NCI-H524 (cell line): ENCODE results near the gene KCNQ2.

Source experiments
- DNase-seq, 2 experiments: peaks; one replicate each; lab custom pipeline; 2025; lab: John Stamatoyannopoulos, UW

Gene KCNQ2

GRCh38 chr20:63434599-63435378, 37.7 kb downstream of the KCNQ2 start:
- peak; percentile 24 to 60 for DNase-seq

- no peak for DNase-seq
Observed at GRCh38 chr20:63433756-63434531, 38.5 kb downstream of the KCNQ2 start.

- no peak for DNase-seq
Observed at GRCh38 chr20:63433351-63433750, 39.1 kb downstream of the KCNQ2 start.

- no peak for DNase-seq
Observed at GRCh38 chr20:63432577-63433325, 39.7 kb downstream of the KCNQ2 start.

- no peak for DNase-seq
Observed at GRCh38 chr20:63431944-63432343, 40.5 kb downstream of the KCNQ2 start.

- DNase-seq: no peak
Observed at GRCh38 chr20:63430891-63431290, 41.6 kb downstream of the KCNQ2 start.

- DNase-seq: no peak
Observed at GRCh38 chr20:63429992-63430391, 42.5 kb downstream of the KCNQ2 start.

- DNase-seq: no peak
Observed at GRCh38 chr20:63428906-63429575, 43.4 kb downstream of the KCNQ2 start.

- DNase-seq: no peak
Observed at GRCh38 chr20:63427724-63428330, 44.6 kb downstream of the KCNQ2 start.

GRCh38 chr20:63427206-63427605, 45.2 kb downstream of the KCNQ2 start:
- DNase-seq: no peak

- no peak for DNase-seq
Observed at GRCh38 chr20:63425846-63426485, 46.5 kb downstream of the KCNQ2 start.

- no peak for DNase-seq
Observed at GRCh38 chr20:63424613-63425012, 47.8 kb downstream of the KCNQ2 start.

GRCh38 chr20:63423751-63424150, 48.7 kb downstream of the KCNQ2 start:
- DNase-seq: no peak

- peak; percentile 60 to 71 for DNase-seq
Observed at GRCh38 chr20:63422653-63423052, 49.8 kb downstream of the KCNQ2 start.

- DNase-seq: no peak
Observed at GRCh38 chr20:63421913-63422312, 50.5 kb downstream of the KCNQ2 start.

- no peak for DNase-seq
Observed at GRCh38 chr20:63421094-63421692, 51.3 kb downstream of the KCNQ2 start.

- no peak for DNase-seq
Observed at GRCh38 chr20:63420359-63421093, 51.9 kb downstream of the KCNQ2 start.

GRCh38 chr20:63419299-63419698, 53.2 kb downstream of the KCNQ2 start:
- no peak for DNase-seq

GRCh38 chr20:63418617-63419016, 53.8 kb downstream of the KCNQ2 start:
- no peak for DNase-seq

- DNase-seq: no peak
Observed at GRCh38 chr20:63417738-63418120, 54.7 kb downstream of the KCNQ2 start.
